ENCODE measurements around the gene RAB18. TPM values are rescaled to one million over a fixed set of nuclear protein-coding genes. Genes with fewer than 3 reads are reported as not detected.
"Not testable (repeated sequence)": the region's sequence is repeated elsewhere in the genome, so short reads cannot be mapped to it uniquely, and the experiment has no call there.

The RAB18 gene
- total and polyA plus RNA-seq, 9 of the 15 experiments (the other 6 are each of a cell fraction or from before 2014, with no cell fraction given), result 10.5 to 46.3 (median 32.5) TPM

DNA sequence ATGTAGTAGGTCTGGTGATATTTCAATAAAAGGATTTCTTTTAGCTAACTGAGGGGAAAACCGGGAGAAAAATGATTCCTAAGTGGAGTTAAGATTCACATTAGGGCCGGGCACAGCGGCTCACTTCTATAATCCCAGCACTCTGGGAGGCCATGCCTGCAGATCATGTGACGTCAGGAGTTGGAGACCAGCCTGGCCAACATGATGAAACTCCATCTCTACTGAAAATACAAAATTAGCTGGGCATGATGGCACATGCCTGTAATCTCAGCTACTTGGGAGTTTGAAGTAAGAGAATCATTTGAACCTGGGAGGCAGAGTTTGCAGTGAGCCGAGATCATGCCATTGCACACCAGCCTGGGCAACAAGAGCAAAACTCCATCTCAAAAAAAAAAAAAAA is 72.9 kb downstream of the RAB18 start:
- POLR2A ChIA-PET; H3K9me1 ChIP-seq (ENCODE audit: control insufficient read depth, insufficient read depth, low read length); H3K27ac ChIP-seq (ENCODE audit: extremely low read depth, low read depth, low read length); intact Hi-C loops (cut with micrococcal nuclease); H4K20me1 ChIP-seq (replicated peaks; ENCODE audit: control insufficient read depth, insufficient read depth, low read length); H3K4me1 ChIP-seq (replicated peaks in 1 of 2; ENCODE audit: control insufficient read depth in 2 of 2, insufficient read depth in 2 of 2, low read length in 2 of 2); BruUV-seq (replicated peaks); H3K36me3 ChIP-seq (ENCODE audit: control insufficient read depth, insufficient read depth, low read length); H3K4me3 ChIP-seq; H3K9ac ChIP-seq (ENCODE audit: insufficient read depth in 1 of 2, low read depth in 2 of 2, low read length in 2 of 2); H2AFZ ChIP-seq (ENCODE audit: low read depth, low read length); H3K79me2 ChIP-seq (ENCODE audit: control insufficient read depth, insufficient read depth, low read length); FAIRE-seq; H3K4me2 ChIP-seq (ENCODE audit: insufficient read depth, low read length); ATAC-seq; DNase-seq (ENCODE audit: extremely low read depth in 1 of 4, low spot score in 3 of 4); H3K9me3 ChIP-seq (replicated peaks; ENCODE audit: control insufficient read depth, insufficient read depth, low read depth, low read length); H3K27me3 ChIP-seq (ENCODE audit: control insufficient read depth in 2 of 2, insufficient read depth in 2 of 2, low read length in 2 of 2); in situ Hi-C loops (cut with MboI); CTCF ChIA-PET (ENCODE audit: low intra/inter-chr PET ratio): not testable (repeated sequence)
- 0% methylated on average over 5 of the region's 5 CpGs for WGBS (ENCODE audit: insufficient coverage, low coverage, missing lambda C conversion rate)

DNA sequence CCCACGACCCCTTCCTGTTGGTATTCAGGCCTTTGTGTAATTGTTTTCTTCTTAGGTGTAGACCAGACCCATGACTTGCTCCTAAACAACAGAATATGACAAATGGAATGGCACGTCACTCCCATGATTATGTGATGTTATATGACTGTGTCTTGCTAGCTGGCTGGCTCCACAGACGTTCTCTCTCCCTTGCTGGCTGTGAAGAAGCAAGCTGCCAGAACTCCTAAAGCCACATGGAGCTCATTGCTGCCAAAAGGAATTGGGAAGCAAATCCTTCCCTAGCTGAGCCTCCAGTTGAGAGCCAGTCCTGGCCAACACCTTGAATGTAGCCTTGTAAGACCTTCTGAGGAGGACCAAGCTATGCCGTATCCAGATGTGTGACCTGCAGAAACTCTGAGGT is 74.2 kb downstream of the RAB18 start:
- no peak for FAIRE-seq
- H3K79me2 ChIP-seq (ENCODE audit: control insufficient read depth, insufficient read depth, low read length), result no peaks in the 10 kb centered on the region
- no peaks in the 10 kb centered on the region; a peak in 1 of 5 replicates for H3K27me3 ChIP-seq (ENCODE audit: control insufficient read depth in 2 of 2, insufficient read depth in 2 of 2, low read length in 2 of 2)
- H3K4me1 ChIP-seq (replicated peaks in 1 of 2; ENCODE audit: control insufficient read depth in 2 of 2, insufficient read depth in 2 of 2, low read length in 2 of 2), result no peaks in the 10 kb centered on the region
- H3K27ac ChIP-seq (ENCODE audit: extremely low read depth, low read depth, low read length), result no peak overlapping the region
- no peaks in the 10 kb centered on the region for H3K9me1 ChIP-seq (ENCODE audit: control insufficient read depth, insufficient read depth, low read length)
- intact Hi-C loops (cut with micrococcal nuclease), result no loop called here
- TF ChIP-seq ZNF124 (CRISPR knock-in tag; IDR thresholded peaks at IDR 0.05), result no peak
- TF ChIP-seq ZFX (CRISPR knock-in tag; IDR thresholded peaks at IDR 0.05), result no peak
- no peak for TF ChIP-seq ZNF75A (CRISPR knock-in tag; IDR thresholded peaks at IDR 0.05)
- TF ChIP-seq SP2 (IDR thresholded peaks at IDR 0.05; ENCODE audit: extremely low read depth, low read depth, low read length, poor library complexity, severe bottlenecking), result no peak
- TF ChIP-seq CBFB (CRISPR knock-in tag; IDR thresholded peaks at IDR 0.05), result no peak
- TF ChIP-seq ZNF174 (CRISPR knock-in tag; IDR thresholded peaks at IDR 0.05), result no peak
- no peak for TF ChIP-seq SMC3 (conservative IDR thresholded peaks at IDR 0.05; ENCODE audit: insufficient read depth, low read depth, low read length)
- TF ChIP-seq ZC3H11A (IDR thresholded peaks at IDR 0.05; ENCODE audit: low read depth, low read length), result no peak
- no peak for TF ChIP-seq ZNF639 (CRISPR knock-in tag; conservative IDR thresholded peaks at IDR 0.05 in 1 of 2, IDR thresholded peaks at IDR 0.05 in 1 of 2)
- no peak for TF ChIP-seq RFX7 (CRISPR knock-in tag; IDR thresholded peaks at IDR 0.05)
- TF ChIP-seq JUN (IDR thresholded peaks at IDR 0.05; ENCODE audit: borderline replicate concordance, low read depth, low read length), result no peak
- no peak for TF ChIP-seq JUN (CRISPR knock-in tag; IDR thresholded peaks at IDR 0.05; ENCODE audit: borderline replicate concordance)
- TF ChIP-seq GABPA (tag; conservative IDR thresholded peaks at IDR 0.05; ENCODE audit: low read depth), result no peak
- TF ChIP-seq HDAC8 (tag; IDR thresholded peaks at IDR 0.05), result no peak
- no peak for TF ChIP-seq ZNF146 (CRISPR knock-in tag; IDR thresholded peaks at IDR 0.05; ENCODE audit: unreplicated experiment)
- TF ChIP-seq DACH1 (IDR thresholded peaks at IDR 0.05; ENCODE audit: partially characterized antibody), result no peak
- no peak overlapping the region for H2AFZ ChIP-seq (ENCODE audit: low read depth, low read length)
- no peak overlapping the region for H3K4me3 ChIP-seq
- ChIA-PET POLR2A (no interaction called here), CTCF (ENCODE audit: low intra/inter-chr PET ratio) (no interaction called here)
- no peaks in the 10 kb centered on the region for H4K20me1 ChIP-seq (replicated peaks; ENCODE audit: control insufficient read depth, insufficient read depth, low read length)
- H3K9ac ChIP-seq (ENCODE audit: insufficient read depth in 1 of 2, low read depth in 2 of 2, low read length in 2 of 2), result no peak overlapping the region
- 3% methylated on average over 4 of the region's 4 CpGs for WGBS (ENCODE audit: insufficient coverage, low coverage, missing lambda C conversion rate)
- no peaks in the 10 kb centered on the region for H3K9me3 ChIP-seq (replicated peaks; ENCODE audit: control insufficient read depth, insufficient read depth, low read depth, low read length)
- H3K4me2 ChIP-seq (ENCODE audit: insufficient read depth, low read length), result no peak overlapping the region
- H3K36me3 ChIP-seq (ENCODE audit: control insufficient read depth, insufficient read depth, low read length), result no peaks in the 10 kb centered on the region
- no peak for ATAC-seq
- no peak for DNase-seq (ENCODE audit: extremely low read depth in 1 of 4, low spot score in 3 of 4)
- BruUV-seq (replicated peaks), result no TSS peak
- in situ Hi-C loops (cut with MboI), result no loop called here

Measured in K562 (cell line).